H9 (cell line): ENCODE data around the gene MCF2L. TPM values are rescaled to one million over a fixed set of nuclear protein-coding genes. Genes with fewer than 3 reads are reported as not detected.

Experiments
- DNase-seq: peaks from one replicate; pipeline ENCODE4 v3.0.0-alpha.2; 2017
- H2AFZ ChIP-seq: one replicate; pipeline ENCODE4 v1.6.1; 2013; ENCODE audit warnings: mild to moderate bottlenecking, low read length, control low read depth, moderate library complexity
- H2AK5ac ChIP-seq: 2 replicates; pipeline ENCODE4 v1.6.1; 2013; ENCODE audit warnings: low read length, control low read depth, mixed read lengths; ENCODE audit not compliant: insufficient read length
- H2BK120ac ChIP-seq: one replicate; pipeline ENCODE4 v1.6.1; 2013; ENCODE audit warnings: low read depth, mild to moderate bottlenecking, low read length, control low read depth, inconsistent platforms; ENCODE audit not compliant: poor library complexity, severe bottlenecking
- H2BK12ac ChIP-seq: 2 replicates; pipeline ENCODE4 v1.6.1; 2013; ENCODE audit warnings: low read length, control low read depth, mixed read lengths, low read depth; ENCODE audit not compliant: insufficient read length
- H2BK15ac ChIP-seq: 2 replicates; pipeline ENCODE4 v1.6.1; 2013; ENCODE audit warnings: low read depth, low read length, control low read depth
- H2BK20ac ChIP-seq: one replicate; pipeline ENCODE4 v1.6.1; 2013; ENCODE audit warnings: low read depth, mild to moderate bottlenecking, low read length, control low read depth, inconsistent platforms; ENCODE audit not compliant: poor library complexity, severe bottlenecking
- H2BK5ac ChIP-seq: 2 replicates; pipeline ENCODE4 v1.6.1; 2013; ENCODE audit warnings: low read length, control low read depth, mixed read lengths; ENCODE audit not compliant: insufficient read length
- H3K14ac ChIP-seq: 2 replicates; pipeline ENCODE4 v1.6.1; 2013; ENCODE audit warnings: low read length, control low read depth; ENCODE audit not compliant: insufficient read depth
- H3K18ac ChIP-seq: 2 replicates; pipeline ENCODE4 v1.6.1; 2013; ENCODE audit warnings: low read depth, mild to moderate bottlenecking, mixed read lengths, low read length, control low read depth; ENCODE audit not compliant: insufficient read length
- H3K23ac ChIP-seq: 2 replicates; pipeline ENCODE4 v1.6.1; 2013; ENCODE audit warnings: low read length, control low read depth, mixed read lengths, low read depth; ENCODE audit not compliant: insufficient read length
- H3K23me2 ChIP-seq: 2 replicates; pipeline ENCODE4 v1.6.1; 2013; ENCODE audit warnings: low read depth, mild to moderate bottlenecking, mixed read lengths, low read length, control low read depth; ENCODE audit not compliant: insufficient read length, poor library complexity, severe bottlenecking
- H3K27ac ChIP-seq: 2 replicates; pipeline ENCODE4 v1.5.1; 2013; ENCODE audit warnings: low read length, control low read depth, mixed read lengths, low read depth; ENCODE audit not compliant: insufficient read length
- H3K27me3 ChIP-seq: 2 replicates; pipeline ENCODE4 v1.6.1; 2013; ENCODE audit warnings: low read length, control low read depth, inconsistent platforms; ENCODE audit not compliant: insufficient read depth
- H3K4ac ChIP-seq: 2 replicates; pipeline ENCODE4 v1.6.1; 2013; ENCODE audit warnings: low read depth, mild to moderate bottlenecking, control low read depth, inconsistent platforms, low read length, moderate library complexity
- H3K4me1 ChIP-seq: 2 replicates; pipeline ENCODE4 v1.6.1; 2013; ENCODE audit warnings: low read length, control low read depth, inconsistent platforms; ENCODE audit not compliant: insufficient read depth
- H3K4me2 ChIP-seq: 2 replicates; pipeline ENCODE4 v1.6.1; 2013; ENCODE audit warnings: low read length, control low read depth, mixed read lengths; ENCODE audit not compliant: insufficient read length, insufficient read depth
- H3K56ac ChIP-seq: 2 replicates; pipeline ENCODE4 v1.6.1; 2013; ENCODE audit warnings: low read depth, mild to moderate bottlenecking, mixed read lengths, low read length, control low read depth; ENCODE audit not compliant: insufficient read length
- H3K79me1 ChIP-seq: 2 replicates; pipeline ENCODE4 v1.6.1; 2013; ENCODE audit warnings: low read depth, mild to moderate bottlenecking, moderate library complexity, low read length, control low read depth, inconsistent platforms; ENCODE audit not compliant: insufficient read depth, poor library complexity, severe bottlenecking
- H3K79me2 ChIP-seq: 2 replicates; pipeline ENCODE4 v1.6.1; 2013; ENCODE audit warnings: low read length, control low read depth, inconsistent platforms; ENCODE audit not compliant: insufficient read depth
- H3K9ac ChIP-seq: 2 replicates; pipeline ENCODE4 v1.6.1; 2013; ENCODE audit warnings: low read length, control low read depth, mixed read lengths; ENCODE audit not compliant: insufficient read length; ENCODE audit errors: extremely low read depth
- H3K9me3 ChIP-seq: one replicate; pipeline ENCODE4 v1.6.1; 2013; ENCODE audit warnings: low read depth, low read length, inconsistent platforms; ENCODE audit not compliant: control insufficient read depth
- H3T11ph ChIP-seq: one replicate; pipeline ENCODE4 v1.6.1; 2013; ENCODE audit warnings: mild to moderate bottlenecking, low read length, control low read depth, inconsistent platforms
- H4K20me1 ChIP-seq: one replicate; pipeline ENCODE4 v1.6.1; 2013; ENCODE audit not compliant: control insufficient read depth, insufficient read length, insufficient read depth
- H4K5ac ChIP-seq: 2 replicates; pipeline ENCODE4 v1.6.1; 2013; ENCODE audit warnings: low read depth, mild to moderate bottlenecking, mixed read lengths, low read length, control low read depth; ENCODE audit not compliant: insufficient read length
- H4K8ac ChIP-seq: replicated peaks from 2 replicates; pipeline ENCODE4 v1.6.1; 2013; ENCODE audit warnings: low read length, control low read depth, mixed read lengths, low read depth; ENCODE audit not compliant: insufficient read length
- H4K91ac ChIP-seq: 2 replicates; pipeline ENCODE4 v1.6.1; 2013; ENCODE audit warnings: low read depth, mild to moderate bottlenecking, moderate library complexity, mixed read lengths, low read length, control low read depth; ENCODE audit not compliant: insufficient read length
- H3K27ac Mint-ChIP-seq, 3 experiments: 2 replicates in 2 of 3; 3 replicates in 1 of 3; pipeline ENCODE4 v1.8.0; 2020 to 2021; ENCODE audit warnings: mixed read lengths in 3 of 3, mild to moderate bottlenecking in 1 of 3, moderate library complexity in 1 of 3
- H3K27me3 Mint-ChIP-seq: 2 replicates; pipeline ENCODE4 v1.8.0; 2021; ENCODE audit warnings: low read depth, mild to moderate bottlenecking, moderate library complexity, mixed read lengths
- H3K36me3 Mint-ChIP-seq, 3 experiments: 2 replicates in 2 of 3; 3 replicates in 1 of 3; pipeline ENCODE4 v1.8.0; 2020 to 2021; ENCODE audit warnings: low read depth in 3 of 3, mixed read lengths in 3 of 3; ENCODE audit not compliant: insufficient read depth in 1 of 3
- H3K4me1 Mint-ChIP-seq, 2 experiments: 2 replicates each; pipeline ENCODE4 v1.8.0; 2020; ENCODE audit warnings: mixed read lengths in 2 of 2
- H3K4me3 Mint-ChIP-seq, 2 experiments: 2 replicates in 1 of 2; 3 replicates in 1 of 2; pipeline ENCODE4 v1.8.0; 2020 to 2021; ENCODE audit warnings: mild to moderate bottlenecking in 2 of 2, mixed read lengths in 2 of 2, moderate library complexity in 1 of 2
- H3K9me3 Mint-ChIP-seq, 2 experiments: 2 replicates in 1 of 2; 3 replicates in 1 of 2; pipeline ENCODE4 v1.8.0; 2020; ENCODE audit warnings: mild to moderate bottlenecking in 2 of 2, mixed read lengths in 2 of 2, moderate library complexity in 1 of 2
- CTCF ChIP-seq: fragments of 200-600 bp; sonication (generic); conservative IDR thresholded peaks from 3 replicates; pipeline ENCODE4 v1.8.0; 2021; ENCODE audit warnings: antibody characterized with exemption, mild to moderate bottlenecking
- WGBS: extraction: QIAGEN DNeasy Blood & Tissue Kit; methylation state at CpG from one replicate; pipeline ENCODE4 v1.1.7; 2013; ENCODE audit warnings: missing lambda C conversion rate, low lambda C conversion rate, mixed read lengths; ENCODE audit not compliant: insufficient read length; ENCODE audit errors: extremely low coverage; 5-methylcytosine and 5-hydroxymethylcytosine counted together
- total RNA-seq: library from RNA; stranded (reverse); gene quantifications from 2 replicates; pipeline ENCODE4 v1.2.1, GENCODE V29; 2021

The MCF2L gene
- total RNA-seq, 1 experiment from 2014 or later = 18.5 TPM

DNA sequence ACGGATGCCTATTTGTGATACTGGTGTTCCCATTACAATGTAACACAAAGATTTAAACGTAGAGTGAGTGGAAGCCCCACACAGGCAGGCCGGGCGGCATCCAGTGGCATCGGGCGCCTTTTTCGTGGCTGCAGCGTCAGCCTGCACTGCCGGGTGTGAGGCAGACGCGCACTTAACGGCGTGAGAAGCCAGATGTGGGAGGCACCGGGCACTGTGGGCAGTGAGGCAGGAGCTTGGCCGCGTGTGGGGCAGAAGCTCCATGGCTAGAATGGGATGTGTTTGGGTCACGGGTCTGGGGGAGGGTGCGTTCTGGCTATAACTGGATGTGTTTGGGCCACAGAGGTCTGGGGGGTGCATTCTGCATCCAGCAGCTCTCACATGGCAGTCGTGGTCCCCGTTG lies 73.4 kb downstream of the MCF2L start:
- H3K18ac ChIP-seq = no peak overlapping the region
- H3K4me1 ChIP-seq = no peaks in the 10 kb centered on the region
- H3K14ac ChIP-seq = no peak overlapping the region; the same call in 1 of the 2 replicates
- no peak overlapping the region for H2BK5ac ChIP-seq
- Mint-ChIP-seq H3K4me3 (no peak overlapping the region), H3K36me3 (peaks cover 0 to 3% (median 2%) of the 10 kb centered on the region in 3 experiments; a peak in 3 of 7 replicates), H3K27ac (peak overlapping the region in 1 of 3 experiments; percentile 48; a peak in 1 of 7 replicates), H3K9me3 (peaks cover 3 to 5% of the 10 kb centered on the region in 2 experiments; a peak in 3 of 5 replicates), H3K4me1 (peaks cover 0 to 3% of the 10 kb centered on the region in 2 experiments; a peak in 3 of 4 replicates), H3K27me3 (no peaks in the 10 kb centered on the region; the same call in none of the 2 replicates)
- no peak overlapping the region for H4K91ac ChIP-seq
- no peak overlapping the region for H3K23ac ChIP-seq
- TF ChIP-seq CTCF = no peak
- no peak overlapping the region for H2BK120ac ChIP-seq
- no peak overlapping the region for H4K8ac ChIP-seq
- no peak overlapping the region for H3K4me2 ChIP-seq
- H3T11ph ChIP-seq = no peak overlapping the region
- H2BK12ac ChIP-seq = no peak overlapping the region
- H3K79me1 ChIP-seq = no peaks in the 10 kb centered on the region
- H3K79me2 ChIP-seq = no peaks in the 10 kb centered on the region
- no peak overlapping the region for H3K9ac ChIP-seq
- H4K20me1 ChIP-seq = no peaks in the 10 kb centered on the region
- no peaks in the 10 kb centered on the region for H3K9me3 ChIP-seq
- no peaks in the 10 kb centered on the region for H3K27me3 ChIP-seq
- no peak overlapping the region for H4K5ac ChIP-seq
- H2AK5ac ChIP-seq = no peak overlapping the region
- DNase-seq = no peak
- no peak overlapping the region for H2BK15ac ChIP-seq
- H3K4ac ChIP-seq = no peak overlapping the region
- no peak overlapping the region for H3K27ac ChIP-seq
- WGBS = no CpG with 5 or more reads among the region's 20 CpGs
- H3K23me2 ChIP-seq = no peaks in the 10 kb centered on the region
- no peak overlapping the region for H2BK20ac ChIP-seq
- H3K56ac ChIP-seq = no peak overlapping the region
- H2AFZ ChIP-seq = no peak overlapping the region
